Measurements from ENCODE around the gene NDUFS3.

DNA sequence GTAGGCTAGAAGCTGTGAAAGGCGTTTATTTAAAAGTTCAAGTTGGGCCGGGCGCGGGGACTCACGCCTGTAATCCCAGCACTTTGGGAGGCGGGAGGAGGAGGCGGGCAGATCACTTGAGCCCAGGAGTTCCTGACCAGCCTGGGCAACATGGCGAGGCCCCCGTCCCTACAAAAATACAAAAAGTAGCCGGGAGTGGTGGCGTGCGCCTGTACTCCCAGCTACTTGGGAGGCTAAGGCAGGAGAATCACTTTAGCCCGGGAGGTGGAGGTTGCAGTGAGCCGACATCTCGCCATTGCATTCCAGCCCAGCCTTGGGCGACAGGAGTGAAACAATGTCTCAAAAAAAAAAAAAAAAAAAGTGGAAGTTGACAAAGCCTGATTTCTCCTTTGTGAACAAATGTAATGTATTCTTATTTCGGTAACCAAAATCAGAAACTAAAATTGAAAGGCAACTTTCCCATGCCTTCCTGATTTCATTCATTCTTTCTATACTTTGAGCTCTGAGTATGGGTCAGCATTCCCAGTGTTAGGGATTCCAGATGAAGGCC, 12.7 kb upstream of the NDUFS3 start:
- TF ChIP-seq, protein P1, sequence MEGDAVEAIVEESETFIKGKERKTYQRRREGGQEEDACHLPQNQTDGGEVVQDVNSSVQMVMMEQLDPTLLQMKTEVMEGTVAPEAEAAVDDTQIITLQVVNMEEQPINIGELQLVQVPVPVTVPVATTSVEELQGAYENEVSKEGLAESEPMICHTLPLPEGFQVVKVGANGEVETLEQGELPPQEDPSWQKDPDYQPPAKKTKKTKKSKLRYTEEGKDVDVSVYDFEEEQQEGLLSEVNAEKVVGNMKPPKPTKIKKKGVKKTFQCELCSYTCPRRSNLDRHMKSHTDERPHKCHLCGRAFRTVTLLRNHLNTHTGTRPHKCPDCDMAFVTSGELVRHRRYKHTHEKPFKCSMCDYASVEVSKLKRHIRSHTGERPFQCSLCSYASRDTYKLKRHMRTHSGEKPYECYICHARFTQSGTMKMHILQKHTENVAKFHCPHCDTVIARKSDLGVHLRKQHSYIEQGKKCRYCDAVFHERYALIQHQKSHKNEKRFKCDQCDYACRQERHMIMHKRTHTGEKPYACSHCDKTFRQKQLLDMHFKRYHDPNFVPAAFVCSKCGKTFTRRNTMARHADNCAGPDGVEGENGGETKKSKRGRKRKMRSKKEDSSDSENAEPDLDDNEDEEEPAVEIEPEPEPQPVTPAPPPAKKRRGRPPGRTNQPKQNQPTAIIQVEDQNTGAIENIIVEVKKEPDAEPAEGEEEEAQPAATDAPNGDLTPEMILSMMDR (IDR thresholded peaks at IDR 0.05; ENCODE audit: poor library complexity) = no peak
- no peak for TF ChIP-seq EZH2 (IDR thresholded peaks at IDR 0.05; ENCODE audit: borderline replicate concordance)

Data from hepatocyte (in vitro differentiated cells).